ENCODE results near the gene AANAT.

Gene AANAT

DNA sequence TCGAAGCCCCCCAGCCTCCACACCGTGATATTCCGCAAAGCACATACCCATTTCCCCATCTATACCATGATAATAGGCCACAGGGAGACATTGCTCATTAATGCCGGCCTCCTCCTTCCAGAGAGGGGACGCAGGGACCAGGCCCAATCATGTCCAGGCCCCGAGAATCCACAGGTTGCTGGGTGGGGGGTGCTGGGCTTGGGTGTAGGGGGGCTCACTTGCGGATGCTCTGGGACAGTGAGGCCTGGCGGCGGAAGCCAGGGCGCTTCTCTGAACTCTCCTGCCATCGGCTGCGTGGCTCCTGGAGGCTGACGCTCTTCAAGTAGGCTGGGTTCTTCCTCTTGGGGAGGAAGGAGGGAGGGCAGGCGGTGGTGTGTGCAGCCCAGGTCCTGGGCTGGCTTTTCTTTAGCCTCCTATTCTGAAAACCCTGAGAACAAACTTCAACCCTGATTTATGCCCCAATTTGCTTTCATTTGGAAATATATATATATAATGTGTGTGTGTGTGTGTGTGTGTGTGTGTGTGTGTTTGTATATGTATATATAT lies 12.2 kb downstream of the AANAT start:
- Histone ChIP-seq H3K4me1 (ENCODE audit: insufficient read depth, low read length) (no peaks in the 10 kb centered on the region; the same call in 1 of the 2 replicates), H3K9ac (ENCODE audit: low read depth, low read length) (no peak overlapping the region), H3K27ac (ENCODE audit: low read length) (no peak overlapping the region), H3K27me3 (ENCODE audit: insufficient read depth, low read length) (no peaks in the 10 kb centered on the region), H3K36me3 (ENCODE audit: insufficient read depth, low read depth, low read length) (no peaks in the 10 kb centered on the region), H3K4me3 (ENCODE audit: low read length) (no peak overlapping the region), H3K9me3 (ENCODE audit: insufficient read depth, low read depth, low read length) (no peaks in the 10 kb centered on the region)

DNA sequence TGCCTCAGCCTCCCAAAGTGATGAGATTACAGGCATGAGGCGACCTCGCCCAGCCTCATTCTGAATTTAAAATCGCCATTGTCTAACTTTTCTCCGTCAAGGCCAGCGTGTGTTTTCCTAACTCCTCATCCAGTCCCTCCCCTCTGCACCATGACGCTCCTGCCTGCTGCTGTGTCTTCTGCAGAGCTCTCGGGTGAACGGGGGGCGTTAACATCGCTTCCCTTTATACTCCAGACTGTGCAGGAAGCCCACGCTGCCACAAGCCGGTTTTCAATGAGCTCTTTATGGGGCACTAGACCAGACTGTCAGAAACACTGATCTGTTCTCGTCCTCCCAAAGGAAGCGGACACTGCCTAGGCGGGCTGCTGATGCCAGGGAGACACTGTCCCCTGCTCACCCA lies 13.2 kb downstream of the AANAT start:
- H3K27ac ChIP-seq (ENCODE audit: low read length), result no peak overlapping the region
- H3K4me1 ChIP-seq (ENCODE audit: insufficient read depth, low read length), result no peaks in the 10 kb centered on the region; the same call in 1 of the 2 replicates
- H3K4me3 ChIP-seq (ENCODE audit: low read length), result no peak overlapping the region
- H3K36me3 ChIP-seq (ENCODE audit: insufficient read depth, low read depth, low read length), result no peaks in the 10 kb centered on the region
- no peak overlapping the region for H3K9ac ChIP-seq (ENCODE audit: low read depth, low read length)
- H3K9me3 ChIP-seq (ENCODE audit: insufficient read depth, low read depth, low read length), result no peaks in the 10 kb centered on the region
- H3K27me3 ChIP-seq (ENCODE audit: insufficient read depth, low read length), result no peaks in the 10 kb centered on the region

DNA sequence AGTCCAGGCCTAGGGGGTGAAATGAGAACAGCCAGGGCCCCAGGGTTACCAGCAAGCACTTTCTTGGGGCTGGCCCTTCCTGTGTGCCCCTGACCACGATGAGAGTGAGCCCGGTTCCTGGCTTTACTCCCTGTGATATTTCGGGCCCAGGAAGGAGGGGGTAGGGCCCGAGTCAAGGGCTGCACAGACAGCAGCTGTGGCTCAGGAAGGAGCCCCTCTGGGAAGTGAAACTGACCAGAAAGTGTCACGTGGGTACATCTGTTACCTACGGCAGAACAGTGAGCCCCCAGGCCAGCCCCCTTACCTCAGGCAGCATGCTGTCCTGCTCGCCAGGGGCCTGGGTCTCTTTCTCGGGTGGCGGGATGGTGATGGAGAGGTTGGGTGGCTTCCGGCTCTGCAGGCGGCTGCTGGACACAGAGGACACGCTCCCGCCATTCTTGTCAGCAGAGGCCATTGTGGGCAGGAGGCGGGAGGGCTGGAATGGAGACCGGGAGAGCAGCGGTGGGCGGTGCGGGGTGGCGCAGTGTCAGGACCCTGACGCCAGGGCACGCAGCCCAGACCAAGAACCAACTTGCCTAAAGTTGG lies 13.8 kb downstream of the AANAT start:
- H3K9me3 ChIP-seq (ENCODE audit: insufficient read depth, low read depth, low read length), result no peaks in the 10 kb centered on the region
- no peak overlapping the region for H3K4me3 ChIP-seq (ENCODE audit: low read length)
- no peaks in the 10 kb centered on the region for H3K36me3 ChIP-seq (ENCODE audit: insufficient read depth, low read depth, low read length)
- H3K27ac ChIP-seq (ENCODE audit: low read length), result no peak overlapping the region
- no peaks in the 10 kb centered on the region for H3K27me3 ChIP-seq (ENCODE audit: insufficient read depth, low read length)
- H3K4me1 ChIP-seq (ENCODE audit: insufficient read depth, low read length), result no peaks in the 10 kb centered on the region; the same call in 1 of the 2 replicates
- no peak overlapping the region for H3K9ac ChIP-seq (ENCODE audit: low read depth, low read length)

DNA sequence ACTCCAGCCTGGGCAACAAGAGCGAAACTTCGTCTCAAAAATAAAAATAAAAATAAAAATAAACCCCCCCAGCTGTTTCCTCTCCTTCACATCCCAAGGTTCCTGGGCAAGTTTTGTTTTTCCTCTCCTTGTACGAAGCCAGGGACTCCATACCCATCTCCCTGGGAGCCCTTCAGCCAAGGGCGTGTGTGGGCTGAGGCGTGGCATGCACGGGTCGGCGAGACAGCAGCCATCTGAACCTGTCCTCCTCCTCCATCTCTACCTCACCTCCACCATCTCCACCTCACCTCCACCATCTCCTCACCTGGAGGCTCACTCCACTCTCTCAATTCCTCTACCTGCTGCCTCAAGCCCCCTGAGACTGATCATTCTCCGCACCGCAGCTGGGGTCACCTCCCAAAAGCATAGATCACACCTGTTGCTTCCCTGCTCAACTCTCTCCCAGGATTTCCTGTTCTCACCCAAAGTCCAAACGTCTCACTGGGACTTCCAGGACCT lies 16.9 kb downstream of the AANAT start:
- Histone ChIP-seq H3K4me1 (ENCODE audit: insufficient read depth, low read length) (no peaks in the 10 kb centered on the region; the same call in 1 of the 2 replicates), H3K9ac (ENCODE audit: low read depth, low read length) (no peak overlapping the region), H3K36me3 (ENCODE audit: insufficient read depth, low read depth, low read length) (no peaks in the 10 kb centered on the region), H3K27ac (ENCODE audit: low read length) (no peak overlapping the region), H3K27me3 (ENCODE audit: insufficient read depth, low read length) (no peaks in the 10 kb centered on the region), H3K9me3 (ENCODE audit: insufficient read depth, low read depth, low read length) (no peaks in the 10 kb centered on the region), H3K4me3 (ENCODE audit: low read length) (no peak overlapping the region)

DNA sequence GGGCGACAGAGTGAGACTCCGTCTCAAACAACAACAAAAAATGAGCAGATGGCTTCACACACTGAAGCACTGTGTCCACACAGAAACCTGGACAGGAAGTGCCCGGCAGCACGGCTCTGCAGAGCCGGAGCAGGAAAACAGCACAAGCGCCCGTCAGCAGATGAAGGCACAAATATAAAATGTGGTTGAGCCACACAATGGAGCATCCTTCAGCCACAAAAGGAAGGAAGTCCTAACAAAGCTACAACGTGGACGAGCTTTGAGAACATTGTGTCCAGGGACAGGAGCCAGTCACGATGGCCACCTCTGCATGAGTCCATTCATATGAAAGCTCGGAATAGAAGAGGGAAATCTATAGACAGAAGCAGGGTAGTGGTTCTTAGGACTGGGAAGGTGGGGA lies 18.2 kb downstream of the AANAT start:
- Histone ChIP-seq H3K4me3 (ENCODE audit: low read length) (no peak overlapping the region), H3K4me1 (ENCODE audit: insufficient read depth, low read length) (no peaks in the 10 kb centered on the region; the same call in 1 of the 2 replicates), H3K9me3 (ENCODE audit: insufficient read depth, low read depth, low read length) (no peaks in the 10 kb centered on the region), H3K27me3 (ENCODE audit: insufficient read depth, low read length) (no peaks in the 10 kb centered on the region), H3K9ac (ENCODE audit: low read depth, low read length) (no peak overlapping the region), H3K27ac (ENCODE audit: low read length) (no peak overlapping the region), H3K36me3 (ENCODE audit: insufficient read depth, low read depth, low read length) (no peaks in the 10 kb centered on the region)

DNA sequence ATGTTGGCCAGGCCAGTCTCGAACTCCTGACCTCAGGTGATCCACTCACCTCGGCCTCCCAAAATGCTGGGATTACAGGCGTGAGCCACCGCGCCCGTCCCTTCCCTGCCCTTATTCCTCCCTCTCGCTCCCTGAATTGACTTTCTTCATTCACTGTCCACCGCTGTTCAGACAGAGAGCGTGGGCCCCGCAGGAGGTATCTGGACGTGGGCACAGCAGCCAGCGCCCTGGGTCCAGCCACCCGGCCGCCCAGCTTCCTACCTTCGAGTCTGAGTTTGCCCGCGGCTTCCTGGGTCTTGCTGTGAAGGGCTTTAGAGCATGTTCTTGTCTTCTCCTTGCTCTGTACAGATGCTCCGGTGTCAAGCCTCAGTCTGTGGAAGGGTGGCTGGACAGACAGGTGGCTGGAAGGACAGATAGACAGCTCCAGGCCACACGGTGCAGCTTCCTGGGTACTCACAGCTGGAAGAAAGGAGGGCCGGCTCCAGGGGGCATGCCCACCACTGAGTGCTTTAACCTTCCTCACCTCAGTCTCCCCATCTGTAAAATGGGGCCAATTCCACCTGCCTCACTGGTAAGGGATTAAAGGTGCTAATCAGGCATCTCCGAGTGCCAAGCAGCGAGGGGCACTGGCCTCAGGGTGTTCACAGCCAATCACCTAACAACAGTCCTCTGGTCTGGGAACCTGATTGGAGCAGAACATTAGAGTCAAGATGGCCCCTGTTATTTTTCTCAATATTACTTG lies 20.2 kb downstream of the AANAT start:
- no peak overlapping the region for H3K9ac ChIP-seq (ENCODE audit: low read depth, low read length)
- H3K36me3 ChIP-seq (ENCODE audit: insufficient read depth, low read depth, low read length), result no peaks in the 10 kb centered on the region
- H3K9me3 ChIP-seq (ENCODE audit: insufficient read depth, low read depth, low read length), result no peaks in the 10 kb centered on the region
- H3K4me3 ChIP-seq (ENCODE audit: low read length), result no peak overlapping the region
- H3K4me1 ChIP-seq (ENCODE audit: insufficient read depth, low read length), result peaks cover 4% of the 10 kb centered on the region
- H3K27me3 ChIP-seq (ENCODE audit: insufficient read depth, low read length), result no peaks in the 10 kb centered on the region
- no peak overlapping the region for H3K27ac ChIP-seq (ENCODE audit: low read length)

DNA sequence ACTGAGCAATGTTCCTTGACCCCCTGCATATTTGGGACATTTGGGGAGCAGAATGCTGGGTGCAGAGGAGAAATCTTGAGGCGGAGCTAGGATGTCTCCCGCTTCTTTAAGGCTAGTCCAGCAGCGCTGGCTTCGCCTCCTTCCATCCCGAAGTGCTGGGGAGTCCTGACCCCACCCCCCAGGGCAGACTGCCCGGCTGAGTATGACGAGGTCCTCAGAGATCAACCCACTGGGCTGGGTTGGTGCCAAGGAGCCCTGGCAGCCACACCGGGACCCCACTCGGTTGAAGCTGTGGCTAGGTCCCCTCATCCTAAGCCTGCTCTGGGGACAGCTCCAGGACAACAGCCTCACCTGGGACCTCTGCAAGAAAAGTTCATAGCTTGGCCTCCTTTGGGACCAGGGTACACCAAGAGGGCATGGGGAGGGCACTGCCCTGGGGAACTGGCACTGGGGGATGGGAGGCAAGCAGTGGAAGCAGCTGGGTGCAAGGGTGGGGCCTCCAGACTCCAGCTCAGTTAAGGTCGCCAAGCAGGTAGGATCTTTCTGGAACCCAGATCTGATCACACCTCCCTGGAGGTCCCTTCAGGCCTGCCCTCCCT lies 22.8 kb downstream of the AANAT start:
- H3K4me1 ChIP-seq (ENCODE audit: insufficient read depth, low read length), result peaks cover 12% of the 10 kb centered on the region
- no peak overlapping the region for H3K4me3 ChIP-seq (ENCODE audit: low read length)
- no peaks in the 10 kb centered on the region for H3K36me3 ChIP-seq (ENCODE audit: insufficient read depth, low read depth, low read length)
- H3K27ac ChIP-seq (ENCODE audit: low read length), result no peak overlapping the region
- no peaks in the 10 kb centered on the region for H3K27me3 ChIP-seq (ENCODE audit: insufficient read depth, low read length)
- no peak overlapping the region for H3K9ac ChIP-seq (ENCODE audit: low read depth, low read length)
- no peaks in the 10 kb centered on the region for H3K9me3 ChIP-seq (ENCODE audit: insufficient read depth, low read depth, low read length)

DNA sequence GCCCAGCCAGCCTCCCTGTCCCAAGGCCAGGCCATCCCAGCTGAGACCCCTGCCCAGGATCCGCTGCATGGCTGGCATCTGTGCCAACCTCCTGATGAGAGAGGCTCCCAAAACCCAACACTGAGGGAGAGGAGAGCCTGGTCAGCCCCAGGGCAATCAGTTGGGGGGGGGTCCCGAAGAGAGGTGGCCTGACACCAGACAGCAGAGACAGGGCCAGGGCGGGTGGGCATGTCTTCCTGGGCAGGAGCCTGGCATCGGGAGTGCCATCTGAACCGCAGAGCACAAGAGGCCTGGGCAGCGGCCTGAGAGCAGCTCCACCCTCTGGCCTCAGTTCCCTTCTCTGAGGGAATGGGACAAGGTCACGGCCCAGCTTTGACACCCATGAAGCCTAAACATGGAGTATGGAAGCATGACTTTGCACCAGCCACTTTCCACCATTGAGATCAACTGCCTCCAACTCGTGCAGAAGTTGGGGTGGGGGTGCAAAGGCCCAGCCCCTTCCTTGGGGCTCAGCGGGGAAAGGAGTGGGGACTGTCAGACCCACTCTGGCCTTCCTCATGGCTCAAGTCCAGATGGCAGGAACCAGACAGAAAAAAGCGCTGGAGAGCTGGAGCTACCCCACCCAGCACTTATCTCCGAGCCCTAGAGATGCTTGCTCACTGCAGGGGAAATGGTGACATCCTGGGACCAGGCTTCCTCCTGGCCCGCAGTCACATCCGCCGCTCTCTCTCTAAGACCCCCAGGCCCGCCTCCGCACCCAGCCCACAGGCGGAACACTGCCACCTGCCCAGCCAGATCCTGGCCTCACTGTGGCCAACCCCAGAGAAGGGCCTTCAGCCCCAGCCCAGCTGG lies 24.1 kb downstream of the AANAT start:
- Histone ChIP-seq H3K36me3 (ENCODE audit: insufficient read depth, low read depth, low read length) (no peaks in the 10 kb centered on the region), H3K9me3 (ENCODE audit: insufficient read depth, low read depth, low read length) (no peaks in the 10 kb centered on the region), H3K27ac (ENCODE audit: low read length) (no peak overlapping the region), H3K4me1 (ENCODE audit: insufficient read depth, low read length) (peaks cover 12% of the 10 kb centered on the region), H3K9ac (ENCODE audit: low read depth, low read length) (no peak overlapping the region), H3K27me3 (ENCODE audit: insufficient read depth, low read length) (no peaks in the 10 kb centered on the region), H3K4me3 (ENCODE audit: low read length) (no peak overlapping the region)

DNA sequence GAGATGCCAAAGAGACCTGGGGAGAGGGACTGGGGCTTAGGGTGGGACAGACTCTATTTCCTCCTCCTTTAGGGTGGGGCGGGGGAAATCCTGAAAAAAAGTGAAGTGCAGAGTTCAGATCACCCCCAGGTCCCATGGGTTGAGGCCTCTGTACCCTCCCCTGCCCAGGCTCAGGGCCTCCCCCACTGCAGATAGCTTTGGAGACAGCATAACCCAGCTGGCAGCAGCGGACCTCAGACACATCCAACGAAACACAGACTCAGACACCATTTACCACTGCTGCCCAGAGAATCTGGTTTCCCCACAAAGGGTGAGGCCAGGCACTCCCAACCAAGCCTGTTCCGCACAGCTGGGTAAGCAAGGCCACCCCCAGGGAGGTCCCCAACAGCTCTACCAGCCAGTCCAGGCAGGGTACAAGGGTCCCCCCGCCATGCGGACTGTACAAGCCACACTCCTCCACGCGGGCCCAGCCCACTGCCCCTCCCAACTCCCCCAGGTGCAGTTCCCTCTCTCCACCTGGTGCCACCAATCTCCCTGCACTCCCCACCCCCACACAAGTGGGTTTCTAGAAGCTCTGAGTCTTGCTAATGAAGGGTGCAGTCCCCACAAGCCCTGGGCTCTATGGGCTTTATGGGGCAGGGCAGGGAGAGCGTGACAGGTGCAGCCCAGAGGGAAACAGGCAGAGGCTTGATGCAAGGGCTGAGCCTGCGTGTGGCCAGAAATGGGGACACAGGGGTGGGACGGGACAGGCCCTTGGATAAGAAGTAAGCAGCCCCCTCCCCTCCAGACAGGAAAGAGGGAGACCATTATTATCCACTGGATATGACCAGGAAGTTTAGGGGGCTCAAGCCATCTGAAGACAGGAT lies 25.0 kb downstream of the AANAT start:
- H3K4me1 ChIP-seq (ENCODE audit: insufficient read depth, low read length), result peaks cover 12% of the 10 kb centered on the region
- H3K4me3 ChIP-seq (ENCODE audit: low read length), result no peak overlapping the region

DNA sequence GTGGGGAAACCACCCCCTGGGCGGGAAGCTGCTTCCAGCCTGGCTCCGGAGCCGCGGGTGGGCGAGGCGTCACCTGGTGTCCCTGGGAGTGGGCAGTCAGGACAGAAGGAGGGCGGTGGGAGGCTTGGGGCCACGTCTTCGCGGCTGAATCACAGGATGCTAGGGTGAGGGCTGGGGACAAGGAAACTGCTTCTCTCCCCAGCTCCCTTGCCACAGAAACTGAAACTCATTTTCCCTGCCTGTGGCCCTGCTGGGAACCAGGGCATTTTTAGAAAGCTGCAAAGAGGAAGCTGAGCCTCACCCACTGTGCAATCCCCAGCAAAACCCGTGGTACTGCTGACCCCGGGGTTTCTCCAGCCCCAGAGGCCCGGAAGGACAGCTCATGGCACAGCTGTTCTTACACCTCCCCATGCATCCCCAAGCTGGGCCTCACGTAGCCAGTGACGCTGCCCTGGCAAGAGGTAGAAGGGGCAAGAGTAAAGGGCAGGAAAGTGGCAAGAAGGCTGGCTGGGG lies 25.6 kb downstream of the AANAT start:
- Histone ChIP-seq H3K27ac (ENCODE audit: low read length) (no peak overlapping the region), H3K9ac (ENCODE audit: low read depth, low read length) (no peak overlapping the region), H3K4me1 (ENCODE audit: insufficient read depth, low read length) (peaks cover 19% of the 10 kb centered on the region)

More for the DNA sequence above, 25.0 kb downstream of the AANAT start:
- no peaks in the 10 kb centered on the region for H3K9me3 ChIP-seq (ENCODE audit: insufficient read depth, low read depth, low read length)
- no peaks in the 10 kb centered on the region for H3K36me3 ChIP-seq (ENCODE audit: insufficient read depth, low read depth, low read length)
- H3K9ac ChIP-seq (ENCODE audit: low read depth, low read length), result no peak overlapping the region
- H3K27me3 ChIP-seq (ENCODE audit: insufficient read depth, low read length), result no peaks in the 10 kb centered on the region
- H3K27ac ChIP-seq (ENCODE audit: low read length), result no peak overlapping the region

More for the DNA sequence above, 25.6 kb downstream of the AANAT start:
- no peaks in the 10 kb centered on the region for H3K36me3 ChIP-seq (ENCODE audit: insufficient read depth, low read depth, low read length)
- H3K4me3 ChIP-seq (ENCODE audit: low read length), result no peak overlapping the region
- H3K27me3 ChIP-seq (ENCODE audit: insufficient read depth, low read length), result no peaks in the 10 kb centered on the region
- no peaks in the 10 kb centered on the region for H3K9me3 ChIP-seq (ENCODE audit: insufficient read depth, low read depth, low read length)
